GM21367 (cell line): ENCODE data around the gene C4orf50.

ENCODE experiments used
- ATAC-seq: cut with Tn5 transposase; IDR thresholded peaks from one replicate; pipeline ENCODE4 v1.9.1; 2021; ENCODE audit not compliant: unreplicated experiment

The C4orf50 gene

DNA sequence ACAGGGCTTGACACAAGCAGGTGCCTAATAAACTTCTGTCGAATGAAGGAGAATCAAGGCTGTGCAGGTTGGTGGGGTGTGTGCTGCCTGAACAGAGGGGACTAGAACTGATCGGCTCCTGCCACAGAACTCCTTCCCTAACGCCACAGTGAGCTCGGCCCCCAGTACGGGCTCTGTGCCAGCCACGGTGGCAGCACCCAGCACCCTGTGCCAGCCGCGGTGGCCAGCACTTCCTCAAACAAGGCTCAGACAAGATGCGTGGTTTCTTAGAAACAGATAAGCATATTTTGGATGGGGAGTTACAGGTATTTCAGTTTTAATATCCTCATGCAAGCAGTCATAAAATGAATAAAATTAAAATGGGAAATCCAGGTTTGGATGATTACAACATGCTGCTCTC lies 26.0 kb upstream of the C4orf50 start:
- ATAC-seq, result no peak

DNA sequence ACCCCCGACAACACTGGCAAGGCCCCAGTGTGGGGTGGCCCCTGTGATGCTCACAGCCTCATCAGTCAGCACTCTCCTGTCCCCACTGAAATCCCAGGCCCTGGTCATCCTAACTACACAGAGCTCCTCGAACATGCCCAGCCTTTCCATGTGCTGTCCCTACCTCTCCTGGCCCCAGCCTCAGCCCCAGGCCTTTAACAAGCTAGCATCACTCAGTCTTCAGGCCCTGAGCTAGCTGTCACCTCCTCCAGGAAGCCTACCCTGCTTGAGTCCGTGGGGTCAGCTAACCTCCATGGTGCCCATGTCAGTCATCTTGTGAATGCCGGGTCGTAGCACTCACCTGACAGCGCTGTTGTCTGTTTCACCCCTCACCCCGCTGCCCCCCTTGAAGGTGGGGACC lies 25.6 kb upstream of the C4orf50 start:
- no peak for ATAC-seq

DNA sequence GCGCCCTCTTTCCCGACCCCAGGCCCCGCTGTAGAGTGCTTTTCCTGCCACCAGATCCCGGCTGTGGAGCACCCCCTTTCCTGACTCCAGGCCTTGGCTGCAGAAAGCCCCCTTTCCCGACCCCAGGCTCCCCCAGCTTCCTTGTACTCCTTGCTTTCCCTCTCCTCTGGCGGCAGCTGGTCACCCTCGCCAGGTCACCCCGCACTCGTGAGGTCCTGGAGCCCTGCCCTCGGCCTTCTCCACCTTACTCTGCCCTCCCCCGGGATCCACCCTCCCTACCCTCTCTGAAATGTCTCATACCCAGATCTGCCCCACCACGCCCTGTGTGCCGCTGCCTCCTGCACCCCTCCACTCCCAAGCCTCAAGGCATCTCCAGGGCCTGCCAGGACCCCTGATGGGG lies 25.0 kb upstream of the C4orf50 start:
- ATAC-seq, result no peak

DNA sequence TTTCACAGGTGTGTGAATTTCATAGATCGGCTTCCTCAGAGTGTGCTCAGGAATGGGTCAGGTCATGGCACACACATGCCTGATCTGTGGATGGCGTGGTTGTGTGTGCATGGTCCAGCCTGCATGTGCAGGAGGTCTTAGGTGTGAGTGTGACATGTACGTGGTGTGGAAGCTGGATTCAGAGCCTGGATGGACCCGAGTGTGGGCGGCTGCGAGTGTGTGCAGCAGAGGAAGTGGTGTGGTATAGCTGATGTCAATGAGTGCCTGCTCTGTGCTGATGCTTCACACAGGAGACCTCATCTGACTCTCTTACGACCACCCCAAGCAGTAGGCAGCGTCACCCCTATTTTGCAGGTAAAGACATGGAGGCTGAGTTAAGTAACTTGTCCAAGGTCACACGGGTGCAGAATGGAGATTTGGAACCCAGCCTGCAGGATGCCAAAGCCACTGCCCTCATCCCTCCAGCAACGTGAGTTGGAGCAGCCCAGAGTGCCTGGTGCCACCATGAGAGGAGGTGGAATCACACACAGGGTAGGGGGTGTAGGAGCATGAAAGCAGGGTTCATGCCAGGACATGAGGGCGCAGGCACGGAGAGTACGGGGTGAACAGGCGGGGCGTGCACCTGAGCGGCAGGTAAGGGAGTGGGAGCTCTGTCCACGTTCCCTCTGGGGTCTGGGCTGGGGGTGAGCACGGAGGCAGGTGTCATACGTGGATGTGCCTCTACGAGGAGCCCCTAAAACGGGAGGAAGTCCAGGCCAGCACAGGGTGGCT lies 24.2 kb upstream of the C4orf50 start:
- no peak for ATAC-seq

DNA sequence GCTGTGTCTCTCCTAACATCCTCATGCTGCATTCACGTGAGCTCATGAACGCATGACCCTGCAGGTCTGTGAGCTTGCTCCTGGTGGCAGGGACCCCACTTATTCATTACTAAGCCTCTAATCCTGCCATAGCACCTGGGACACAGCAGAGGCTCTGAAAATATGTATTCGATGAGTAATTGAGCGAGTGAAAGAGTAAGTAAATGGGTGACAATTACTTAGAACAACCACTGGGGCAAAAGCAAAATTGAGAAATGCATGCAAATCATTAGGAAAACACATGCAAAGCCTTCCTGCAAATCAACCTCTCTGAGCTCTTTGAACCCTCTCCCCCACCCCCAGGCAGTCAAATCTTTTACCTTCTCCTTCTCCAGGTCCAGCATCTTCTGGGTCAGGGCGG lies 23.6 kb upstream of the C4orf50 start:
- no peak for ATAC-seq

DNA sequence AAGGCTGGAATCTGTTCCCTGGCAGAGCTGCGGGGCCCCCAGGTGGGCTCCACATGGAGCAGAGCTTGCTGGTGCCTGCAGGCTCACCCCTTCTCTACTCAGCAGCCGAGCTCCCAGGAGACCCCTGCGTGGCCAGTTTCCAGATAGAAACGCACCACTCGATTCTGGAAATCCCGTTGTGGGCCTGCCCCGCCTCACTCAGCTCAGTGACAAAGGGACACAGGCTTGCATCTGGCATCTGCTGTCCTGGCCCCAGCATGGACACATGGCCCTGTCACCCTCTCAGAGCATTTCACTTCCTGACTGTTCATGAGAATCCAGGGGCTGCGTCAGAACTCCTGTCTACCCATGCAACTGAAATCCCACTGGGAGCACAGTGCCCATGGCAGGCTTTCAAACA lies 20.5 kb upstream of the C4orf50 start:
- no peak for ATAC-seq

DNA sequence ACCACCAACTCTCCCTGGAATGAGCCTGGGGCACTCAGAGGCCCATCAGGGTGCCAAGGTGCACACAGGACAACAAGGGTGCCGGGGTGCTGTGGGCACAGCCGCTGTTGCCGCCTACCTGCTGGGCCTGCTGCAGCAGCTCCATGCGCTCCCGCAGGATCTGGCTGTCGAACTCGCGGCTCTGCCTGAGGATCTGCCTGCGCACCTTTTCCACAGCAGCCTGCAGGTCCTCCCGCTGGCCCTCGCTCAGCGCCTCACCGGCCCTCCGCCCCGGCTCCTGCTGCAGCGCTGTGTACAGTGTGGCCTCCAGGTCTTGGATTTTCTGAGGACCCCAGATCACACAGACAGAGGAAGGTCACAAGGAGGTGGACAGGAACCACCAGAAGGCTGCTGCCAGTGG lies 17.6 kb upstream of the C4orf50 start:
- ATAC-seq, result no peak

DNA sequence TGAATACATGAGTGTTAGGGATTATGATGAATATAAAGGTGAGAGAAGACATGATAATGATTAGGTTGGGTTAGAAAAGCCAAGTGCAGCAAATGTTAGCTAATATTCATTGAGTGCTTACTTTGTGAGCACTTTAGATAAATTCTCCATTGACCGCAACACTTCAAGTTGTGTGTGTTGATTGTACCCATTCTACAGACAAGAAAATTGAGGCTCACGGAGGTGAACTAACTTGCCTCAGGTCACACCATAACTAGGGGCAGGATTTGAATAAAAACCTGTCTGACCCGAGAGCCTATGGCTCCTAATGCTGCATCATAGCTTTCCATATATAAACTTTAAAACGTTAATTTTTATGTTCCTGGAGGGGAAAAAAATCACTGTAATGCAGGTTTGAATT lies 15.2 kb upstream of the C4orf50 start:
- no peak for ATAC-seq

DNA sequence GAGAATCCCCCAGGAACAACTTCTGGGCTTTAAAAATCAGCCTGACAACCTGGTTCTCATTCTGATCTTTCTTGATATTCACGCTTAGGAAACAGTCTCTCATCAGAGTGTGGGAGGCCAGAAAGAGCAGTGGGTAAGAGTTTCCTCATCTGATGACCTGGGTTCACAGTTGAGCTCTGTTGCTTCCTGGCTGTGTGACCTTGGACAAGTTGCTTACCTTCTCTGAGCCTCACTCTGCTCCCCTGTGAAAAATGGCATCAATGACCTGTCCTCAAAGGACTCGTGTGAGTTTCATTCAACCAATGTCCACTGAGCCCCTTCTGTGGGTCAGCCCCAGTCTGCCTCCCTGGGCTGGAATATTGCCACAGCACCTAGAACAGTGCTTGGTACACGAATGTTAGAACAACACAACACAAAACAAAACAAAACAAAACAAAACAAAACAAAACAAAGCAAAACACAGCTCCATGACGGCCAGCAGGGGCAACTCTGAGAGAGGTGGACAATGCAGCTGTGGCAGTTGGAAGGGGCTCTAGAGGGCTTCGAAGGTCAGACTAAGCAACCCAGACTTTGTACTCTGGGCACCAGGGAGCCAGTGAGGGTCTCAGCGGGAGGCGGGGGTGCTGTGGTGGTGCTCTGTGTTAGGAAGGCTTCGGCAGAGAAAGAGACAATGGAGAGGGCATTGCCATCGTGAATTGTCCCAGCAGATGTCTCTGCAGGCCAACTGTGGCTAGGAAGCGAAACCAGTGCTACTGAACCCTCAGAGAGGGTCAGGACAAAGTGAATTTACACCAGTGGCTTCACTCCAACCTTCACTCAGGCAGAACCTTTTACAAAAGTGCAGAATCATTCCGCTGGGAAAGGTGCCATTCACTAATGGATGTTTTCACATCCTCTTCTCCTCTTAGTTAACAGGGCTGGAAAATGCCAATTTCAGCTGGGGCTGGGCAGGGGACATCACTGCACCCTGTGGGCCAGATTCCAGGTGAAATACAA lies 14.3 kb upstream of the C4orf50 start:
- no peak for ATAC-seq

DNA sequence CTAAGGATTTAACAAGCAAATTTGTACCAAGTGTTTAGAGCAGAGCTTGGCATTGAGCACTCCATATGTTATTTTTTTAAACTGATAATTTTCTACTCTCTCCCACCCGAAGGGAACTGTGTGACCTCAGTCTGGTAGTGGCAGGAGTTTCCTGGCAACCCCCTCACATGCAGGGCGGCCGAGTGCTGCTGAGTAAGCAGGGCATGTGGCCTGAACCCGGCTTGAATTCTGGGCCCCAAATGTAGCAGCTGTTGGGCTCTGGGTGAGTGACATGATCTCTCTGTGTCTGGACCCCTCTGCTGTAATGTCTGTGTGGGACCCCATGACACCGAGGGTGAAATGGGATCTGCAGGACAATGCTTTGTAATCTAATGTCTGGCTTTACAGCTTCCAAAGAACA lies 13.6 kb upstream of the C4orf50 start:
- ATAC-seq, result no peak

DNA sequence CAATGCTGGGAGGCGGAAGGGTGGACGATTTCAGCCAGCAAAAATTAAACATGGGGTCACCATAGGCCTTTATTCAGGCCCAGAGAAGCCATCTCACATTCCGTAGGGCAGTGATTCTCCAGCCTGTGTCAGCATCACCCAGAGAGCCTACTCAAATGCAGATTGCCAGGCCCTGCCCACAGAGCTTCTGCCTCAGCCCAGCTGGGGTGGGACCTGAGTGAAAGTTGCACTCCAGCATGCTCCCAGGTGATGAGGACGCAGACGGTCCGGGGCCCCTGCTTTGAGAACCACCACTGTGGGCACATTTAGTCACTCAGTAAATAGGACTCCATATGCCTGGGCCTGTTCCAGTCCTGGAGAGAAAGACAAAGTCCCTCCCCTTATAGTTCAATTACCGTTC lies 12.4 kb upstream of the C4orf50 start:
- ATAC-seq, result no peak

DNA sequence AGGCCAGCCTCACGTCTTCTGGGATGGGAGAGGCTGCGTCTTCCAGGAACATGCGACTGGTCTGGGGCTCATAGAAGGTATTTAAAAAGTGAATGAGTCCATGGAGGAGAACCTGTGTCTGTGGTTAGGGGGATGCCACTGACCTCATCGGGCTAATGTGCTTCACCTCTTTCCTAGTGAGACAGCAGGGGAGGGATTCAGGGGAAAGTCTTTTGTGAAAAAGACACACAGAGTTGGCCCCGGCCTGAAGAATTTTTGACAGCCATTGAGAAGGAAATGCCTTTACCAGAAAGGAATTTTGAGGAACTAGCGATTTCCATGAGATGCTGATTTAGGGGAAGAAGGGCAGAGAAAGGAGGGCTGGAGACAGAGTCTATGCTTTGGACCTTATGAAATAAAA lies 11.0 kb upstream of the C4orf50 start:
- no peak for ATAC-seq

DNA sequence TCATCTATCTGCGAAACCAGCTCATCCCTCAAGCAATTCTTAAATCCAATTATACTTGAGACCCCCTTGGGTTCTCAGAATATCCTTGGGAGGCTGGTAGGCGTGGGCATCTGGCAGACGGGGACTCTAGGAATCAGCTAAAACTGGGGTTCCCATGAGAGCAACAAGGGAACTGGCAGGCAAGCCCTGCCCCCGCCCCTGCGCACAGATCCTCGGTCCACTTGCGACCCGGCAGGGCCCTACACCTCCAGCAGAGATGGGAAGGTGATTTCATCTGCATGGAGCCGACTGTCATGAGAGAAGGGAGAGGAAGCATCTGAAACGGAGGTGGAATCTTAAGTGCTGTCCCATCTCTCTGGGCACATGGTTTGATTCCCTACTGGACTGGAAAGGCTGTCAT lies 9.9 kb upstream of the C4orf50 start:
- no peak for ATAC-seq

DNA sequence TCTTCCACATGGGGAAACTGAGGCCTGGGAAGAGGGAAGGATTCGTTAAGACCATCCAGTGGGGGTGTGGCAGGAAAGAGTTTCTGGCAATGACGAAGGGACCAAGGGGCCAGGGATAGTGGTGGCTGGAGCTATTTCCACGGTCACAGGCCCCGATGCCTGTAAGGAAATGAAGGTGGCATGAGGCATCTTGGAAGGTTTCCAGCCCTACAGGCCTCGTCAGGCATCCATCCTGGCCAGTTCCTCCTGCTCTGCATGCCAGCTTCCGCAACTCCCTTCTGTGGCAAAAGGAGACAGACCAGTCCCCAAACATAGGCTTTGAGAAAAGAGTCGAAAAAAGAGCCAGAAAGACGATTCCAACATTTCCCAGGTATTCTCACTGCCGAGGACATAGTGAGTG lies 9.2 kb upstream of the C4orf50 start:
- no peak for ATAC-seq

DNA sequence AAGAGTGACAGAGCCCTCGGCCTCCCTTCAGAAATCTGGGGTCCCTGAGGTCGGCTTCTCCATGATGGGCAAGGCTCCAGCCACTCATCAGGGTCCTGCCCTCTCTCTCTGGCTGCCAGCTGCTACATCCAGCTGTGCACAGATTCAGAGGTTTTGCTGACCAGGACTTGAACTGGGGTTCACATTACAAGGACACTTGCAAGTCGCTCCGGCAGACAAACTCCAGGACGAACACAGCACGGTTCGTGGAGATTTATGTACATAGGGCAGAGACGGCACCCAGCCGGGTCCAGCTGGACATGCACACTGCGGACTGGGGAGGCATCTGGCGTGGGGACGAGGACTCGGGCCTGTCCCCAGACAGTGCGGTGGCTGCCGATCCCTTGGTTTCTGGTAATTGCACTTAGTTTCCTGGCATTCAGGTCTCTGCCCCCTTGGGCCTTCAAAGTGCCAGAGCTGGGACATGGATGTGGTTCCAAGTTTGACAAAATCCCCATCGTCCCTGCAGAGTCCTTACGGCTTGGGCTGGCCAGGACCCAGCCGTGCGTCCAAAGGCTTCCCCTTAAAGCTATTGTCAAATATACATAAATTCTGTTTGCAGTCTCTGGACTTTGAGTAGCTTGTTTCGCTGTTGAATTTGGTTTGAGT lies 6.2 kb upstream of the C4orf50 start:
- ATAC-seq, result no peak

DNA sequence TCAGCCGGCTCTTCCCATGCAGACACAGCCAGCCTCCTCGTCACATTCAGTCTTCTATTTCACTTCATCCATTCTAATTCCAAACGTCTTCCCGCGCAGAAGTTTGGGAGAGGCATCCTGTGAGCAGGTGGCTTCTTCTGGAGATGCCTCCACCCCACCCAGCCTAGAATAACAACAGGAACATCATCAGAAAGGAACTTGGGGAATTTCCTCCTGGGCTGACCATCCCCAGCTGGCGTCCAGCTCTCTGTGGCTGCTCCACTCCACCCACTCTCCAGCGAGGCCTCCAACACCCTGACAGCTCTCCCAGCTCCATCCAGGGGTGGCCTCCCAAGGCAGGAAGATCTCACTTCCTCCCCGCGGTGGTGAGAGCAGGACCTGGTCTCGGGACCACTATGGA lies 5.5 kb upstream of the C4orf50 start:
- no peak for ATAC-seq

DNA sequence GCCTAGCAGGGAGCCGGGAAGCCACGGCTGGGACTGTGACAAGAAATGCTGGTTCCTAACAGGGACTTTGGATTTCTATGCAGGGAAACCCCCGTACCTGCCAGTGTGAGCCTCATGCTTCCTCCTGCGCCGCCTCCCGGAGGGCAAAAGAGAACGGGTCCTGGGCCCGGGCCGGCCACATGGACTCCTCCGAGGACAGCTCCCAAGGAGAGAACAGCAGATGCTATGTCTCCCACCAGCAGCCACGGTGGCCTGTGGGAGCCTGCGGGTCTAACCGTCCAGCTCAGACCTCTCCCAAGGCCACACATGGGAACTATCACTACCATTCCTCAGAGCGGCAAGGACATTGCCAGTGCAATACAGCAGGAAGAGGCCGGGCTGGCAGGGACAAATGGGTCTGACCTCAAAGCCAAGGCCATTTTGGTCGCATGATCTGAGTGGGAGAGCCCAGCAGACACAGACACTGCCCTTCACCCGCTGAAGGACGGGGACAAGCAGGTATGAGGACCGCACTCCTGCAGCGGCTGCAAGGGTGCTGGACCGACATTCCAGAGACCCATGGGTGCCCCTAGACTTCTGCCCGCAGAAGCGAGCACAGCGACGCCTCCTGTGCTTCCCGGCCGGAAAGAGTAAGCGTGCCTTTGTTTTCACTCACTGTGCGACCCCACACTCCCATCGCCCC lies 4.5 kb upstream of the C4orf50 start:
- ATAC-seq, result no peak

DNA sequence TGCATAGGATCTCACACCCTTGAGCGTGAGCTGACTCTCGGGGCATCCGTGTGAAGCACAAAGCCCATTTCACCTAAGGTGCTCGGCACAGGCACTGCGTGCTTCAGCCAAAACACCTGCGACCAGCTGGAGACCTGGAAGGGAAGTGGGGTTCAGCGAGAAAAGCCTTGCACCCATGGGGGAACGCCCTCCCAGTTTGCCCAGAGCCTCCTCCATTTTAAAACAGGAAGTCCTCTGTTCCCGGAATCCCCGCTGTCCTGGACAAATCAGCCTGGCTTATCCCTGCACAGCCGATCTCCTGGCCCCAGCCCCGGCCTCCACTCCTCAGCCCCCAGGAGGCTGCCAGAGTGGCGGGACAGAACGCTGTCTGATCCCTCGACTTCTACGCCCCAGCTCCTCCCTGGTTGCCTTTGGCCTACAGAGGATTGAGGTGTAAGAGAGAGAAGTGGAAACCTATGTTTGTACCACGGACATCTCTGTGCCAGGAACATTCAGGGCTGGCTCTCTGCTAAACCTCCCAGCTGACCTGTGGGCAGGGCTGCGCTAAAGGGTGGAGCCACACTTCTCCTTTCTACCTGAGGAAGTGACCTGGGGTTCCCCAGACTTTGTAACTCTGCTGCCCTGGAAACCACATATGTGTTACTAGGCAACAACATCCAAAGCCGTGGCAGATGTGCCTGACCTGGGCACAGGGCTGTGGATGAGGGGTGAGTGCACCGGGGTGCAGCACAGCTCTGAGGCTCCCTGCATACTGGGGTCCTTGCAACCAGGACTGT lies 3.8 kb upstream of the C4orf50 start:
- no peak for ATAC-seq

DNA sequence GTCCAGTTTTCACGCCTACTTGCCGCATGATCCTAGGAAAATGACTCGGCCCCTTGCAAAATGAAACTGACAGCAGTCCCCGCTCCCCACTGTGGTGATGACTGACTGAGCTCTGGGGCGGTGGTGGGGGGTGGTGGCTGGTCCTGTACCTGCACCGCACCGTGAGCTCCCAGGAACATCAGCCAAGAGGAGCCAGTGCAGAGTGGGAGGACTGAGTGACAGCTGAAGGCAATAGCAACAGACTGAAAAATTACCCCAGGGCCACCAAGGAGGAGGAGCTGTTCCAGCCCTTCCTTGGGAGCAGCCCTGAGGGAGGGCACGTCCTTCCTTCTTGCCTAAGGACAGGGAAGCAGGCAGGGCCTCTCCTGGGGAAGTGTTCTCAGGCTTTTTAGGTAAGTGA lies 2.4 kb upstream of the C4orf50 start:
- ATAC-seq, result no peak
